Keratinocyte (primary cell): ENCODE measurements around the gene ACSF3. TPM values are rescaled to one million over a fixed set of nuclear protein-coding genes. Genes with fewer than 3 reads are reported as not detected.

Experiments
- DNase-seq: peaks from one replicate; pipeline ENCODE4 v3.0.0-alpha.2; 2011; ENCODE audit warnings: low read depth, missing footprints, low spot score
- FAIRE-seq: peaks from 2 replicates; lab custom pipeline; 2011; peaks lifted over from hg19 to GRCh38; lab: Jason Lieb, UNC
- H2AFZ ChIP-seq: 2 replicates; pipeline ENCODE4 v1.6.0; 2012; ENCODE audit warnings: low read length, control low read depth, inconsistent platforms; ENCODE audit not compliant: control insufficient read depth
- H3K27ac ChIP-seq: 2 replicates; pipeline ENCODE4 v1.5.1; 2011; ENCODE audit warnings: low read length; ENCODE audit not compliant: control insufficient read depth, insufficient read depth
- H3K27me3 ChIP-seq: 3 replicates; pipeline ENCODE4 v1.6.0; 2011; ENCODE audit warnings: low read length; ENCODE audit not compliant: control insufficient read depth, insufficient read depth; ENCODE audit errors: extremely low read depth
- H3K36me3 ChIP-seq, 2 experiments: 2 replicates in 1 of 2; 3 replicates in 1 of 2; pipeline ENCODE4 v1.5.1; 2011; ENCODE audit warnings: low read length in 2 of 2, mild to moderate bottlenecking in 1 of 2; ENCODE audit not compliant: control insufficient read depth in 2 of 2, insufficient read depth in 2 of 2; ENCODE audit errors: extremely low read depth in 1 of 2
- H3K4me1 ChIP-seq: 3 replicates; pipeline ENCODE4 v1.5.1; 2011; ENCODE audit warnings: low read length; ENCODE audit not compliant: control insufficient read depth, insufficient read depth; ENCODE audit errors: extremely low read depth
- H3K4me2 ChIP-seq: 3 replicates; pipeline ENCODE4 v1.6.0; 2011; ENCODE audit warnings: low read depth, low read length; ENCODE audit not compliant: control insufficient read depth, insufficient read depth; ENCODE audit errors: extremely low read depth
- H3K4me3 ChIP-seq, 3 experiments: fragments of 200-600 bp in 1 of 3; sonication (generic) in 1 of 3; 2 replicates in 2 of 3; 3 replicates in 1 of 3; pipeline ENCODE4 v1.5.1; 2011 to 2016; ENCODE audit warnings: low read length in 3 of 3, mild to moderate bottlenecking in 3 of 3, control low read depth in 2 of 3, inconsistent platforms in 1 of 3, low read depth in 1 of 3, mixed read lengths in 1 of 3, mixed run types in 1 of 3, moderate library complexity in 1 of 3; ENCODE audit not compliant: control insufficient read depth in 2 of 3, insufficient read depth in 2 of 3; ENCODE audit errors: extremely low read depth in 1 of 3
- H3K79me2 ChIP-seq: 2 replicates; pipeline ENCODE4 v1.6.0; 2012; ENCODE audit warnings: low read length; ENCODE audit not compliant: control insufficient read depth, insufficient read depth
- H3K9ac ChIP-seq: 3 replicates; pipeline ENCODE4 v1.6.0; 2011; ENCODE audit warnings: low read length; ENCODE audit not compliant: control insufficient read depth, insufficient read depth; ENCODE audit errors: extremely low read depth
- H3K9me1 ChIP-seq: 3 replicates; pipeline ENCODE4 v1.6.0; 2011; ENCODE audit warnings: low read length; ENCODE audit not compliant: control insufficient read depth, insufficient read depth; ENCODE audit errors: extremely low read depth
- H3K9me3 ChIP-seq: 2 replicates; pipeline ENCODE4 v1.5.1; 2012; ENCODE audit warnings: low read depth, low read length; ENCODE audit not compliant: control insufficient read depth
- H4K20me1 ChIP-seq: 3 replicates; pipeline ENCODE4 v1.6.0; 2011; ENCODE audit warnings: low read length; ENCODE audit not compliant: control insufficient read depth, insufficient read depth; ENCODE audit errors: extremely low read depth
- CTCF ChIP-seq, 3 experiments: IDR thresholded peaks in 1 of 3; conservative IDR thresholded peaks in 1 of 3; optimal IDR thresholded peaks in 1 of 3; 2 replicates in 2 of 3; 3 replicates in 1 of 3; pipeline versions ENCODE3 to v1.5.1; 2011; ENCODE audit warnings: low read length in 3 of 3, mild to moderate bottlenecking in 3 of 3, moderate library complexity in 2 of 3, control low read depth in 1 of 3, inconsistent platforms in 1 of 3; ENCODE audit not compliant: insufficient read depth in 2 of 3; ENCODE audit errors: extremely low read depth in 1 of 3
- EZH2 ChIP-seq: IDR thresholded peaks from one replicate; pipeline ENCODE4 v1.6.1; 2012; ENCODE audit warnings: inconsistent platforms, mild to moderate bottlenecking, low read length, moderate library complexity
- dilution Hi-C: fragments of 300-500 bp; cut with MboI; formaldehyde crosslinking; loops from one replicate; pipeline ENCODE4 v1.7.0; 2020; ENCODE audit warnings: low sequenced_read_pairs; ENCODE audit not compliant: extremely low pct_ligation_motif_present
- polyA plus RNA-seq, 5 experiments: library from polyadenylated mRNA; depleted of rRNA in 3 of 5; stranded (reverse) in 3 of 5; stranded (forward) in 1 of 5; unstranded in 1 of 5; fragments of >200 nt; gene quantifications; 1 replicate in 1 of 5; 2 replicates in 3 of 5; 3 replicates in 1 of 5; pipeline versions ENCODE4 v1.2.1 to v1.2.3, GENCODE V29; 2011 to 2012; ENCODE audit warnings: missing spikeins in 2 of 5, low read depth in 1 of 5, low replicate concordance in 1 of 5

ACSF3 gene
- polyA plus RNA-seq, 1 donor (not counting 4 experiments of a cell fraction or from before 2014, with no cell fraction given) = 13.4 TPM

- dilution Hi-C loops = no loop called here
- H3K4me2 ChIP-seq = no peak overlapping the region
- no peak overlapping the region for H3K27ac ChIP-seq
Measured at GRCh38 chr16:89172171-89172527, 78.5 kb downstream of the ACSF3 start.

GRCh38 chr16:89172528-89173173 lies 79.0 kb downstream of the ACSF3 start:
- DNase-seq (no peak), FAIRE-seq (no peak)
- Histone ChIP-seq H3K79me2 (no peaks in the 10 kb centered on the region), H3K9me3 (no peaks in the 10 kb centered on the region), H3K27ac (no peak overlapping the region), H3K4me2 (no peak overlapping the region), H2AFZ (no peak overlapping the region), H3K4me3 (no peak overlapping the region), H3K36me3 (no peaks in the 10 kb centered on the region), H3K9ac (no peak overlapping the region), H3K4me1 (peaks cover 3% of the 10 kb centered on the region), H3K27me3 (peaks cover 62% of the 10 kb centered on the region), H3K9me1 (no peaks in the 10 kb centered on the region), H4K20me1 (peaks cover 2% of the 10 kb centered on the region)
- dilution Hi-C loops = no loop called here
- TF ChIP-seq CTCF (optimal IDR thresholded peaks at IDR 0.05 in 1 of 3, IDR thresholded peaks at IDR 0.05 in 1 of 3, conservative IDR thresholded peaks at IDR 0.05 in 1 of 3; ENCODE audit: extremely low read depth in 1 of 3, insufficient read depth in 2 of 3, low read length in 3 of 3) = no peak

More at GRCh38 chr16:89172171-89172527, 78.5 kb downstream of the ACSF3 start:
- H3K36me3 ChIP-seq = no peaks in the 10 kb centered on the region
- no peak overlapping the region for H3K9ac ChIP-seq
- DNase-seq (no peak), FAIRE-seq (no peak)
- peaks cover 6% of the 10 kb centered on the region for H3K4me1 ChIP-seq
- H2AFZ ChIP-seq = no peak overlapping the region
- peaks cover 2% of the 10 kb centered on the region for H4K20me1 ChIP-seq
- H3K9me1 ChIP-seq = no peaks in the 10 kb centered on the region
- no peaks in the 10 kb centered on the region for H3K79me2 ChIP-seq
- H3K9me3 ChIP-seq = no peaks in the 10 kb centered on the region
- peaks cover 62% of the 10 kb centered on the region for H3K27me3 ChIP-seq
- TF ChIP-seq CTCF (optimal IDR thresholded peaks at IDR 0.05 in 1 of 3, IDR thresholded peaks at IDR 0.05 in 1 of 3, conservative IDR thresholded peaks at IDR 0.05 in 1 of 3; ENCODE audit: extremely low read depth in 1 of 3, insufficient read depth in 2 of 3, low read length in 3 of 3) = no peak
- TF ChIP-seq EZH2 = no peak
- H3K4me3 ChIP-seq = no peak overlapping the region
